Spinal cord (tissue), 10 donors: Measurements from ENCODE around the gene CCDC60. TPM values are rescaled to one million over a fixed set of nuclear protein-coding genes. Genes with fewer than 3 reads are reported as not detected.

ENCODE experiments used
- DNase-seq, 6 donors: peaks; one replicate each; pipeline versions ENCODE4 v3.0.0 to v3.0.0-alpha.2; 2013 to 2015; ENCODE audit warnings: low spot score in 6 of 6, low read depth in 4 of 6
- H3K27ac ChIP-seq: one replicate; pipeline ENCODE4 v1.5.1; 2013; ENCODE audit warnings: low read depth, low read length, control low read depth
- H3K27me3 ChIP-seq: one replicate; pipeline ENCODE4 v1.6.1; 2013; ENCODE audit warnings: low read length; ENCODE audit not compliant: control insufficient read depth, insufficient read depth
- H3K36me3 ChIP-seq: one replicate; pipeline ENCODE4 v1.6.1; 2013; ENCODE audit warnings: low read length; ENCODE audit not compliant: control insufficient read depth, insufficient read depth
- H3K4me1 ChIP-seq: one replicate; pipeline ENCODE4 v1.6.1; 2013; ENCODE audit warnings: low read length; ENCODE audit not compliant: control insufficient read depth, insufficient read depth
- H3K4me3 ChIP-seq: one replicate; pipeline ENCODE4 v1.5.1; 2013; ENCODE audit warnings: low read depth, low read length, control low read depth
- H3K9me3 ChIP-seq: one replicate; pipeline ENCODE4 v1.6.1; 2013; ENCODE audit warnings: low read length; ENCODE audit not compliant: control insufficient read depth, insufficient read depth
- WGBS: methylation state at CpG from one replicate; pipeline ENCODE4 v1.1.5; 2013; ENCODE audit warnings: missing lambda C conversion rate; ENCODE audit not compliant: insufficient coverage; 5-methylcytosine and 5-hydroxymethylcytosine counted together
- polyA plus RNA-seq, 2 donors: library from polyadenylated mRNA; unstranded; fragments of 120-200 nt; gene quantifications; one replicate each; pipeline ENCODE4 v1.2.1, GENCODE V29; 2013; ENCODE audit not compliant: insufficient read length in 2 of 2
- total RNA-seq, 2 donors: library from RNA; depleted of rRNA in 1 of 2; stranded (reverse); fragments of 120-200 nt in 1 of 2; fragments of >200 nt in 1 of 2; gene quantifications; one replicate each; pipeline versions ENCODE4 v1.2.3 to v1.2.4, GENCODE V29; 2013 to 2014
- donor health status: healthy.

The CCDC60 gene
- total and polyA plus RNA-seq, 4 donors = 0.50 to 3.7 (median 0.89) TPM

DNA sequence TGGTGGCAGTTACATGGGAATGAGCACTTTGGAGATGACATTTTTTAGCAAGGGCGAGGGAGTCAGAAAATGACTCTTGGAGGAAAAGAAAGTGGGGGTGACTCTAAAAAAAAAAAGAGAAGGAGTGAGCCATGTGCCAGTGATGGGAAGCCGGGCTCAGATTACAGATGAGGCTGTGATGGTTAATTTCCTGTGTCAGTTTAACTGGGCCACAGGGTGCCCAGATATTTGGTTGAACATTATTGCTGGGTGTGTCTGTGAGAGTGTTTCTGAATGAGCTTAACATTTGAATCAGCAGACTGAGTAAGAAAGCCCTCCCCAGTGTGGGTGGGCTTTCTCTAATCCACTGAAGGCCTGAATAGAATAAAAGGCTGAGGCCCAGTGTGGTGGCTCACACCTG is 26.8 kb upstream of the CCDC60 start:
- no peaks in the 10 kb centered on the region for H3K9me3 ChIP-seq
- WGBS = 93% methylated on average over 2 of the region's 2 CpGs
- H3K36me3 ChIP-seq = no peaks in the 10 kb centered on the region
- no peaks in the 10 kb centered on the region for H3K27me3 ChIP-seq
- no peak overlapping the region for H3K4me3 ChIP-seq
- H3K27ac ChIP-seq = no peak overlapping the region
- no peak for DNase-seq
- H3K4me1 ChIP-seq = peaks cover 12% of the 10 kb centered on the region

- H3K27me3 ChIP-seq = no peaks in the 10 kb centered on the region
- WGBS = 19% methylated on average over 12 of the region's 19 CpGs
- DNase-seq = peak in 2 of 6 donors; percentile 57 to 87
- H3K4me1 ChIP-seq = peaks cover 9% of the 10 kb centered on the region
- H3K9me3 ChIP-seq = no peaks in the 10 kb centered on the region
- H3K4me3 ChIP-seq = no peak overlapping the region
- no peaks in the 10 kb centered on the region for H3K36me3 ChIP-seq
- H3K27ac ChIP-seq = no peak overlapping the region
These were observed 25.6 kb upstream of the CCDC60 start for GRCh38 chr12:119308708-119309456.

DNA sequence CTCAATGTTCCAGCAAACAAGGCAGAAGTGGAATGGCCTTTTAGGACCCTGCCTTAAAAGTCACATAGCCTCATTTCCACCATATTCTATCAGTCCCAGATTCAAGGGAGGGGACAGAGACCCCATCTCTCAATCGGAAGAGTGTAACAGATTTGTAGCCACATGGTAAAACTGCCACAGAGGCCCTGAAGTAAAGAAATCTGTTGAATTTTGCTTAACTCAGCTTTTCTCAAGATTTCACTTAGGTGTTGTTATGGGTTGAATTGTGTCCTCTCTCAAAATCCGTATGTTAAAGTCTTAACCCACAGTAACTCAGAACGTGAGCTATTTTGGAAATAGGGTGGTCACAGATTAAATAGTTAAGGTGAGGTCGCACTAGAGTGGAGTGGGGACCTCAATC is 22.7 kb upstream of the CCDC60 start:
- DNase-seq = peak in 1 of 6 donors; percentile 35
- H3K36me3 ChIP-seq = no peaks in the 10 kb centered on the region
- WGBS = 80% methylated on average over 2 of the region's 4 CpGs

GRCh38 chr12:119312904-119313303 is 21.6 kb upstream of the CCDC60 start:
- Histone ChIP-seq H3K9me3 (no peaks in the 10 kb centered on the region), H3K27me3 (no peaks in the 10 kb centered on the region), H3K4me1 (peaks cover 9% of the 10 kb centered on the region), H3K4me3 (no peak overlapping the region), H3K27ac (no peak overlapping the region), H3K36me3 (no peaks in the 10 kb centered on the region)
- no CpG with 5 or more reads among the region's 1 CpG for WGBS
- no peak for DNase-seq

More for the DNA sequence above, 22.7 kb upstream of the CCDC60 start:
- Histone ChIP-seq H3K27me3 (no peaks in the 10 kb centered on the region), H3K4me1 (peaks cover 9% of the 10 kb centered on the region), H3K27ac (no peak overlapping the region), H3K4me3 (no peak overlapping the region), H3K9me3 (no peaks in the 10 kb centered on the region)

- Histone ChIP-seq H3K9me3 (no peaks in the 10 kb centered on the region), H3K4me1 (peaks cover 3% of the 10 kb centered on the region), H3K27me3 (no peaks in the 10 kb centered on the region), H3K27ac (no peak overlapping the region), H3K4me3 (no peak overlapping the region), H3K36me3 (no peaks in the 10 kb centered on the region)
- 100% methylated on average over 1 of the region's 5 CpGs for WGBS
- no peak for DNase-seq
These were observed 20.2 kb upstream of the CCDC60 start for GRCh38 chr12:119314290-119314689.

GRCh38 chr12:119319638-119320037 is 14.9 kb upstream of the CCDC60 start:
- WGBS = 64% methylated on average over 1 of the region's 2 CpGs
- Histone ChIP-seq H3K9me3 (no peaks in the 10 kb centered on the region), H3K27me3 (no peaks in the 10 kb centered on the region), H3K36me3 (no peaks in the 10 kb centered on the region), H3K4me3 (no peak overlapping the region), H3K4me1 (no peaks in the 10 kb centered on the region), H3K27ac (no peak overlapping the region)
- no peak for DNase-seq

DNA sequence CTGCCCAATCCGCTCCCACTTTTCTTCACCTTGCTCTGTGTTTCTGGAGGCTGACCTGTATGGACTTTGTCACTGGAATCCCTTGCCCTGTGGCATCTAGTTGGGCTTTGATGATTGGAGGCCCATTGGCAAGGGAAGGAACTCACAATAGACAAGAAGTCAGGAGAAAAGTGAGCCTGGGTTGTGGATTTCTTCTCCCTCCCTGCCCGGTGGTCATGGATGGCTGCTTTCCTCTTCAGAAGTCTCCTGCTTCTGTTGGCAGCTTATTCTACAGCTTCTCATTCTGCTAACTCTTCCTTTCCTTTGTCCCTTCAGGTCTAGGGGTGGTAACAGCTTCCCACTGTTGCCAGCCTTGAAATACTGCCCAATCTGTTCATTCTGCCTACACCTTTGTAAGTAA is 13.9 kb upstream of the CCDC60 start:
- H3K27ac ChIP-seq = no peak overlapping the region
- no peaks in the 10 kb centered on the region for H3K9me3 ChIP-seq
- H3K36me3 ChIP-seq = no peaks in the 10 kb centered on the region
- no peaks in the 10 kb centered on the region for H3K4me1 ChIP-seq
- H3K27me3 ChIP-seq = no peaks in the 10 kb centered on the region
- WGBS = no CpG with 5 or more reads among the region's 2 CpGs
- DNase-seq = no peak
- no peak overlapping the region for H3K4me3 ChIP-seq

GRCh38 chr12:119322301-119322723 is 12.2 kb upstream of the CCDC60 start:
- no peak overlapping the region for H3K4me3 ChIP-seq
- no peak overlapping the region for H3K27ac ChIP-seq
- no peaks in the 10 kb centered on the region for H3K36me3 ChIP-seq
- 84% methylated on average over 7 of the region's 7 CpGs for WGBS
- no peaks in the 10 kb centered on the region for H3K4me1 ChIP-seq
- H3K27me3 ChIP-seq = no peaks in the 10 kb centered on the region
- H3K9me3 ChIP-seq = no peaks in the 10 kb centered on the region
- no peak for DNase-seq

- Histone ChIP-seq H3K4me3 (no peak overlapping the region), H3K36me3 (no peaks in the 10 kb centered on the region), H3K9me3 (no peaks in the 10 kb centered on the region), H3K4me1 (no peaks in the 10 kb centered on the region), H3K27ac (no peak overlapping the region), H3K27me3 (no peaks in the 10 kb centered on the region)
- WGBS = no CpG with 5 or more reads among the region's 1 CpG
- no peak for DNase-seq
These were observed 8.7 kb upstream of the CCDC60 start for GRCh38 chr12:119325813-119326212.

DNA sequence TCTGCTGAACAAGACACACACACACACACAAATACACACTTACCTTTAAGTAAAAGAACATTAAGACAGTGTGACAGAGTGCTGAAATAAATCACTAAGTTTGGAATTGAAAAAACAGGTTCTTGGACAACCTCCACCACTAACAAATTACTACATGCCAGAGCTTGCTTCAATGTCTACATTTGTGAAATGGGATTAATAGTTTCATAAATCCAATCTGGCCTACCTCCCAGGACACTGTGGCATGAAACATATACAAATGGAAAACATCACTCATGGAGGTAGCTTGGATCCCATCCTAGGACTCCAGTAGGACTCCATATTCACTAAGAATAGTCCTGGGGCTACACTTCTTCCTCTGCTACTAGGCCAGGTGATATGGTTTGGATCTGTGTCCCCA is 8.2 kb upstream of the CCDC60 start:
- H3K9me3 ChIP-seq = no peaks in the 10 kb centered on the region
- H3K27me3 ChIP-seq = no peaks in the 10 kb centered on the region
- H3K36me3 ChIP-seq = no peaks in the 10 kb centered on the region
- no peak for DNase-seq
- no peaks in the 10 kb centered on the region for H3K4me1 ChIP-seq
- no peak overlapping the region for H3K27ac ChIP-seq
- H3K4me3 ChIP-seq = no peak overlapping the region
